Hematopoietic multipotent progenitor cell treated with erythropoietin and hydrocortisone succinate and interleukin-3 and kit ligand, for 4 days (in vitro differentiated cells): ENCODE results near the gene CAND2.
"Not testable (repeated sequence)": the region's sequence is repeated elsewhere in the genome, so short reads cannot be mapped to it uniquely, and the experiment has no call there.

Experiments used
- DNase-seq: peaks from one replicate; pipeline ENCODE4 v3.0.0-alpha.2; 2015

CAND2 gene

DNA sequence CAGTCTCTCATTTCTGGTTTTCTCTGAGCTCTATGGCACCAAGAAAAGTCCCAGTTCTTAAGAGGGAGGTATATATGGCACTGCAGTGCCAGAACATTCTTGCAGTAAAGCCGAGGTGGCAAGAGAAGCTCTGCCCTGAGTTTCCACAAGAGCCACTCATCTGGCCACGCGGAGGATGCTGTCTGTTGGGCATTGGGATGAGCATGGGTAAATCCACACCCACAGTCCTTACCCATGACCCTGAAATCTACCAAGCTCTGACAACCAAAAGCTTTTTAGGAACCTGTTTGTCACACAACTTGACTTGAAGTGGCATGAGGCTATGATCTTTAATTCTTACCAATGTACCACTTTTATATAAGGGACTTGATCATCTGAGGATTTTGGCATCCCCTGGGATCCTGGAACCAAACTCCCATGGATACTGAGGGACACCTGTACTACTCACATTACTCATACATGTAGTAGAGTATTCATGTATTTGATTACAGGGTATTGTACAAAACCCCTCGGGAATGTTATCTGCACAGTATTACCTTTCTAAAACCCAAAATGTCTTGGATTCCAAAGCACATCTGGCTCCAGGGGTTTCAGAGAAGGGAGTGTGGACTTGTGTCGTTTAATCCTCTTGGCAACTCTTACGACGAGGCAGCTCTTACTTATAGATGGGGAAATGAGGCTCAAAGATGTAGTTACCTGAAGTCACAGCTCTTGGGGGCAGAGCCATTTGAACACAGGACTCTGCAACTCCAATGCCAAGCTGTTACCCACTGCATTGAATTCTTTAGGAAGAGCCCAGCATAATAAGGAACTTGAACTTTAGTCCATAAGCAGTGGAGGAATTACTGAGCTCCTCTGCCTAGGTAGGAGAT, 36.1 kb downstream of the CAND2 start:
- no peak for DNase-seq

DNA sequence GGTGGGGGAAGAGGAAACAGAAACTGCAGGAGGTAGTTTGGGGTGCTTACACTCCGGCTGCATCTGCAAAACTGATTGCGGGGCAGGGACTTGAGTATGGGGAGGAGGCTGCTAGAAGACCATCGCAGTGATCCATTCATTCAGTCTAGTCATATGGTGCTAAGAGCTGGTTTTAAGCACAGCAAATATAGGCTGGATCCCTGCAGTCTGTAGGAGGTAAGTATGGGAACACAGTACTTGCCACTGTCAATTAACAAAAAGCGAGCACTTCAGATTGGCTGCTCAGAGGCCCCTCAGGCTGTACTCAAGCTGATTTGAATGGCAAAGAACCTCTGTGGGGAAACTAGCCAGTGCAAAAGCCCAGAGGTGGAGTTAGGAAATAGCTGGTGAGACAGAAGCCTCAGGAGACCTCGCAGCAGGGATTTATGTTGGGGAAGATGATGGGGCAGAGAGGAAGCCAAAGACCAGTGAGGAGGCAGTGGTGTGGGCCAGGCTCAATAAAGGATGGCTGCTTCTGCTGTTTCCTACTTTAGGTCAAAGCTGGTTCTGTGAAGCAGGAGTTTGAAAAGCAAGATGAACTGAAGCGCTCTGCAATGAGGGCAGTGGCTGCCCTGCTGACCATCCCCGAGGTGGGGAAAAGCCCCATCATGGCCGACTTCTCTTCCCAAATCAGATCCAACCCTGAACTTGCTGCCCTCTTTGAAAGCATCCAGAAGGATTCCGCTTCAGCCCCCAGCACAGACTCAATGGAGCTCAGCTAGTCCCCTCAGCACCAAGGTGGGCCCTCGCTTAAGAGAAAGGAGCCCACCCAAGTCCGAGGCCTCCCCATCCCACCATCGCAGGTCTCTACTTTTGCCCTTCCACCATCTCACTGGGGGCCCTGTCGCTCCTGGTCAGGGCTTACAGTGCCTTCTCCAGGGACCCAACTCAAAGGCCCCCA, 37.0 kb downstream of the CAND2 start:
- DNase-seq, result no peak

DNA sequence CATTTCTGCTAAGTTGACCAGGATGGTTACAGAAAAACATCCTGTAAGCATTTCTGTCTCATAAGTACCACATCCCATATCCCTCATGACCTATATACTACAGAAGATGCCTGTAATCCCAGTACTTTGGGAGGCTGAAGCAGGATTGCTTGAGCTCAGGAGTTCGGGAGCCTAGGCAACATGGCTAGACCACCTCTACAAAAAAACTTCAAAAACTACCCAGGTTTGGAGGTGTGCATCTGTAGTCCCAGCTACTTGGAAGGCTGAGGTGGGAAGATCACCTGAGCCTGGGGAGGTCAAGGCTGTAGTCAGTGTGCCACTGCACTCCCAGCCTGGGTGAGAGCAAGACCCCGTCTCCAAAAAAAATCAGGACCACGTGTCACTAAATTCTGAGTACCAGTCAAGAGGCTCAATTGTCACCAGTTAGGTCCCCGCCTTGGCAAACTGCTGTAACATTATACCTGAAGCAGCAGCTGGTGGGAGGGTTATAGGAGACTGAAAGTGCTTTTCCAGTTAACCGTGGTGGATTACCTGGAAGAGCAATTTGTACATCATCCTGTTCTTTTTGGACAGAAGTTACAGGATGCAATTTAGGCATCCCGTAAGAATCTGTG, 38.7 kb downstream of the CAND2 start:
- no peak for DNase-seq

- no peak for DNase-seq
Observed at GRCh38 chr3:12837295-12837986, 41.0 kb downstream of the CAND2 start.

GRCh38 chr3:12838179-12838965, 41.9 kb downstream of the CAND2 start:
- no peak for DNase-seq

GRCh38 chr3:12839156-12839946, 42.9 kb downstream of the CAND2 start:
- peak; percentile 38 for DNase-seq

DNA sequence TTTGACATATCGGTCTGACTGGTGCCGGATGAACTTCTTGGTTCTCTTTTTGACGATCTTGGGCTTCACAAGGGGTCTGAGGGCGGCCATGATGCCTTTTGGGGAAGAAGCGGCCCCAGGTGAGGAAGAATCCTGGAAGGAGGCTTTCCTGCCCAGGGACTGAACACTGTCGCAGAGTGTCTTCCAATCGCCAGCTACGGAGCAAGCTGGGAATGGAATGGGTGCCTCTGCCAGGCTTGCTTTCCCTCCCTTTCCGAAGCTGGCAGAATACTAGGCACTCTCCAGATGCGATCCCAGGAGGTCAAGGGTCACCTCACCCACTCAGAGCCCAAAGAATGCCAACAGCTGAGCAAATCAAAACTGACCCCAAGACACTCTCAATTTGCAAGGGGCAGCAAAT, 43.7 kb downstream of the CAND2 start:
- not testable (repeated sequence) for DNase-seq

GRCh38 chr3:12840591-12841148, 44.2 kb downstream of the CAND2 start:
- DNase-seq, result no peak

GRCh38 chr3:12841149-12841969, 44.9 kb downstream of the CAND2 start, which contains the start of gene RPL32:
RPL32 (minus strand) TSS chr3:12841565; CDS start chr3:12840237, 1,328 bp downstream.
- DNase-seq, result peak; percentile 98

DNA sequence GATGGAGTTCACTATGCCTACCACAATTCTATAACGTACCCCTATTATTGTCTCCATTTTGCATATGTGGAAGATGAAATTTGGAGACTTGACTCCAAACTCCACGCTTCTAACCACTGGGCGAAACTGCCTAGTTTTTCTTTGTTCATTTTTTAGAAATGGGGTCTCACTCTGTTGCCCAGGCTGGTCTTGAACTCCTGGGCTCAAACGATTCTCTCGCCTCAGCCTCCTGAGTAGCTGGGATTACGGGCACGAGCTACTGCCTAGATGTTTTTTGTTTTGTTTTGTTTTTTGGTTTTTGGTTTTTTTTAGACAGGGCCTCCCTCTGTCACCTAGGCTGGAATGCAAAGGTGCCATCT, 45.5 kb downstream of the CAND2 start:
- DNase-seq, result no peak

DNA sequence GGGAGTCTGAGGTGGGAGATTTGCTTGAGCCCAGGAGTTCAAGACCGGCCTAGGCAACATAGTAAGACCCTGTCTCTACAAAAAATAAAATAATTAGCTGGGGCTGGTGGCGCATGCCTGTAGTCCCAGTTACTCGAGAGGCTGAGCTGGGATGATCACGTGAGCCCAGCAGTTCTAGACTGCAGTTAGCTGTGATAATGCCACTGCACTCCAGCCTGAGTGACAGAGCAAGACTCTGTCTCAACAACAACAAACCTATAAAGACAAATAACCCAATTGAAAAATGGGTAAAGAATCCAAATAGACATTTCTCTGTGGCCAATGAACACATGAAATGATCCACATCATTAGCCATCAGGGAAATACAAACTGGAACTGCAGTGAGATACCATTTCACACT, 46.0 kb downstream of the CAND2 start:
- no peak for DNase-seq

GRCh38 chr3:12845811-12846210, 49.3 kb downstream of the CAND2 start:
- no peak for DNase-seq

- DNase-seq, result no peak
Observed at GRCh38 chr3:12852201-12852600, 55.7 kb downstream of the CAND2 start.

DNA sequence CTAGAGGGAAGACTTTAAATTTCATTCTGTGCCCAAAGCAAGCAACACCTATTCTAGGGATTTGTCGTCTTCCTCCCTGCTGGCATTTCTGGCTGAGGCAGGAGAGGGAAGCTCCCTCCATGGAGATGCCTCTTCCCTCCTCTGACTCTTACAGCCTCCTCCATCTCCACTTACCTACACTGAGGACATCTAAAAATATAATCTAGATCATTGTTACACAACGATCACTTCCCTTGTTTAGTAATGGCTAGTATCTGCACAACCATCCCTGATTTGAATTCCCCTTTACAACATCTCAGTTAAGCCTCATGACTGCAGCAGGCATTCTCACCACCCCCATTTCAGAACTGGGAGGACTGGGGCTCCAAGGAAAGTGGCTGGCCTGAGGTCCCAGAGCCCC, 57.4 kb downstream of the CAND2 start:
- not testable (repeated sequence) for DNase-seq

DNA sequence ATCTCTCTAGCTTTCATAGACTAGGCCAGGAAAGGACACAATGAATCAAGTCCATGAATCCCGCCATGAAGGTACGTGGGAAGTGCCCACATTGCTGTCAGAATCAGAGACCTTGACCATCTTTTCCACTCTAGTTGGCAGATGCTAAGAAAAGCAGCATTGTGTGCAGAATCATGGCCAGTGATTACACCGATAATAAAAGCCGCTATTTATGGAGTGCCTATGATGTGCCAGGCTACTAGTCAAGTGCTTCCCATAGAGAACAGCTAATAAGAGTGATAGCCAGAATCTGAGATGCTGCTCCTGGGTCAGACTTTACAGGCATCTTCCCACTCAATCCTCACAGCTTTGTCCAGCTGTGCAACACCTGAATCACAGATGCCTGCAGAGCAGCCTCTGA, 58.1 kb downstream of the CAND2 start:
- DNase-seq, result no peak

DNA sequence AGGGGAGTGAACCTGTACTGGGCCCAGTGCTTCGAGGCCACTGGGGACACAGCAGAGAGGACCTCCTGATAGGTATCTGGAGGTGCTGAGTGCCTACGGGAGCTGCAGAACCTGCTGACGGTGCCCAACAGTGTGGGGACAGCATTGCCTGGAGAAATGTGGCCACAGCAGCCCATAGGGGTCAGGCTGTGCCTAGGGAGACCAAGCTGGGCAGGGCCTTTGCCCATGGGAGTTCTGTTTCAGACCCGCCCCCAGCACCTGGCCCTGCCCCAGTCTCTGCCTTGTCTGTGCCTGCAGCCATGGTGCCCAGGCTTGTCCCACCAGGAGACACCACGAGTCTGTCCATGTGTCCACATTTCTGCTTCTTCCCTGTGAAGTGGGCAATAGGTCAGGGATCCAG, 60.1 kb downstream of the CAND2 start:
- no peak for DNase-seq

DNA sequence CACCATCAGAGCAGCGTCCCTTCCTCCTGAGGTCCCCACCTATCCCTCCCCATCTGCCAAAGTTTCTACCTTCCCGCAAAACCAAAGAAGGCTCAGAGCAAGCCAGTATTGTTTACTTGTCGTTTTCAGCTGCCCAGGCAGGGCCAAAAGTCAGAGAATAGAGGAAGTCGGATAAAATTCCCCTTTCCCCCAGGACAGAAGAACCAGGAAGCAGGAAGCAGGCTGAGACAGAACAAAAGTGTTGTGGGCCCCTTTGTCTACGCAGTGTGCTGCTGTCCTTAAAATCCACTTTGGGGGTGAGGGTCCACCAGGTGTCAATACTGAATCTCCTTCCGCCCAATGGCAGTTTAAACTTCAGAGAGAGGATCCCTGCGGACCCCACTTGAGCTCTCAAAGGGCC, 63.4 kb downstream of the CAND2 start:
- no peak for DNase-seq

GRCh38 chr3:12861611-12862010, 65.1 kb downstream of the CAND2 start:
- DNase-seq, result no peak

DNA sequence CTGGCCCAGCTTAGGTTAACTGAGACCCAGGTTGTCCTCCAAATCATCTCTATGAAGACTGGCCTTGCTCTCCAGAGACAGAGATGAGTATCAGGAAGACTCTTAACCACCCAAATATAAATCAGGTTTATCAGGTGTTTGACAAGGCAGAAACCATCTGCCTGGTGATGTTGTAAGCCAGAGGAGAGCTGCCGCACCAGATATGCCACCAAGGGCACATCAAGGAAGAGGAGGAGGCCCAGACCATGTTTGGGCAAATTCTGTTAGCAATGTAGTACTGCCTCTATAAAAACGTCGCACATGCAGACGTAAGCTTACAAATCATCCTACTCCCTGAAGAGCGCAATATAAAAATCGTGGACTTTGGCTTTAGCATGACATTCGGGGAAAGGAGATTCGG, 65.9 kb downstream of the CAND2 start:
- no peak for DNase-seq

DNA sequence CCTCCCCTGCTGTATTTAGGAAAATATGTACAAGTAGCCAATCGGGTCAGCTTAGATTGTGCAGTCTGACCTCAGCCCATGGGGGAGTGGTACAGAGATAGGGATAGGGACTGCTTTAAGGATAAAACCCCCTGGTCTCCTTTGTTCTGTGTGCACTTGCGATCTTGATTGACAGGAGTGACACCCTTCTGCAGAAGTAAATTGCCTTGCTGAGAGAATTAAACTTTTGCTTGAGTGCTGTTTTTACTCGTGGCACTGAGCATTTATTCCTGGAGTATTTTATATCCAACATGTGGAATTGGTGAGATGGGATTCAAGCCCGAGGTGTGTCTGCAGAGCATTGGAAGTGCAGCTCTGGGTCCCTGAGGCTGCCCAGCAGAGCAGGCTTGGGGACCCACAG, 68.8 kb downstream of the CAND2 start:
- no peak for DNase-seq
